HK-2 (cell line): ENCODE measurements around the gene SSB.
"Not testable (repeated sequence)": the region's sequence is repeated elsewhere in the genome, so short reads cannot be mapped to it uniquely, and the experiment has no call there.

Experiments used
- DNase-seq: peaks from one replicate; pipeline ENCODE4 v3.0.0-alpha.2; 2018; ENCODE audit not compliant: unreplicated experiment

The SSB gene

GRCh38 chr2:169781249-169782013 is 17.2 kb upstream of the SSB start:
- no peak for DNase-seq

DNA sequence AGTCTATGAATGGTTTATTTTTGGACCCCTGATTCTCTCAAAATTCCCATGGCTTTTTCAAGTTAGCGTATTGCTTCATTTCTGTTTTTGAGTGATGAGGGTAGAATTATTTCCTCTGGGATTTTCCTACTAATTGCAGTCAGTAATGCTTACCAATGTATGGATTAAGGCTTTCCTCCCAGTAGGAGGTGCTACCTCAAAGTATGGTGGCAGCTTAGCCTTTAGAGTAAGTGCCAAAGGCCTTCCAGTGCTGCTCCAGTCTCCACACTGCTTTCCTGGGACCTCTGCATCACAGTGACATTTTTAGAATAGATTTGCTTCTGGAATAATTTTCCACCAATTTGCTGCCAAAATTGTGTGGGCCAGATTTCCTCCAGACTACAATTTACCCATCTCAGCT is 16.2 kb upstream of the SSB start:
- DNase-seq = no peak

- DNase-seq = no peak
Measured at GRCh38 chr2:169790581-169790980, 8.1 kb upstream of the SSB start.

DNA sequence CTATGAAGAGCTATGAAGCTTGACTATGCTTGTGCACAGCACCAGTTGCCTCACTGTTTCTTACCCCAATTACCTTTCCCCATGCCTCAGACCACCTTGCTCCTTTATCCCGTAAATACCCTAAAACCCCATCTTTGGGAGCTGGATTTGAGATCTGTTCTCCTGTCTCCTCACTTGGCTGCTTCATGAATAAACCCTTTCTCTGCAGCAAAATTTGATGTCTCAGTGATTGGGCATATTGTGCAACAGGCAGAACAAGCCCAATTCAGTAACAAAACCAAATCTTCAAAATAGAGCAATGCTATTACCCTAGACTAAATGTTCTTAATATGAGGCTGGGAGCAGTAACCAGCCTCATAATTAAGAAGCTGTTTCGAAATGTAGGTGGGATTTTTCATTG is 3.5 kb upstream of the SSB start:
- no peak for DNase-seq

DNA sequence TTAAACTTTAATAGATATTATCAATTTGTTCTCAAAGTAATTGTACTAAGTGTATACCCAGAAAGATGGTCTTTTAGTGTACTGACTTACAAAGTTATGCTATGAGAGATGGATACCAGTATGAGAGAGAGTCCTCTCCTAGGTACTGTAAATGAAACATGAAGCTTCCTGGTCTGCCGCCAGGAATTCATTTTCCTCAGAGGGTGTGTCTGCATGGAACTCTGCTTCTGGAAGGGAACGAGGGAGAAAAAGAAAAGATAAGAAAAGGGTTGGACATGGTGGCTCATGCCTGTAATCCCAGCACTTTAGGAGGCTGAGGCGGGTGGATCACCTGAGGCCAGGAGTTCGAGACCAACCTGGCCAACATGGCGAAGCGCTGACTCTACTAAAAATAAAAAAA is 2.2 kb upstream of the SSB start:
- no peak for DNase-seq

GRCh38 chr2:169797601-169798000 is 1.1 kb upstream of the SSB start:
- no peak for DNase-seq

- no peak for DNase-seq
Measured at GRCh38 chr2:169798397-169798717, 314 bp upstream of the SSB start.

GRCh38 chr2:169803480-169803879 is 4.8 kb downstream of the SSB start:
- DNase-seq = no peak

- DNase-seq = no peak
Measured at GRCh38 chr2:169806586-169806985, 7.9 kb downstream of the SSB start.

DNA sequence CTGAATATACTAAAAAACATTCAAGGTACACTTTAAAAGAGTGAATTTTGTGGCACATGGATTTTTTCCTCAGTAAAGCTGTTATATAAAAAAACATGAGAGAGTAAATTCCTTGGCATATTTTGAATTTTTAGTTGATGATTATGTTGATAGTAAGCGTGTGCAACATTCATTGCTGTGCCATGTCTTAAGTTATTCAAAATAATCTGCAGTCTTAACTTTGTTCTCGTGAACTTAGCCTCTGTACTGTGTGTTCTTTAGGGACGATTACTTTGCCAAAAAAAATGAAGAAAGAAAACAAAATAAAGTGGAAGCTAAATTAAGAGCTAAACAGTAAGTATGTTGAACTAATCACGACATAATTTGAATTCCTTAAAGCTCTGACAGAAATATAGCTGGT is 9.6 kb downstream of the SSB start:
- no peak for DNase-seq

DNA sequence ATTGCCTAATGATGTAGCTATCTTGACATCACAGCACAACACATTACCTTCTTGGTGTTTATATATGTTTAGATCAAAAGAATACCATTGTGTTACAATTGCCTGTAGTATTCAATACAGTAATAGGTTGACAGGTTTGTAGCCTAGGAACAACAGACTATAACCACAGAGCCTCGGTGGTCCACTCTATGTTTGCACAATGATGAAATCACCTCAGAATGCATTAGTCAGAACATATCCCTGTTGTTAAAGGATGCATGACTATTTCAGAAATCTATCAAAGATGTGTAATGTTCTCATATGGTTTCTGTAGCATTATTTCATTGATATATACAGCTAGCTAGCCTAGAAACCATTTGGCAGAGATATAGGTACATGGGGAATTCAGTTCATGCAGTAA is 17.2 kb downstream of the SSB start:
- no peak for DNase-seq

DNA sequence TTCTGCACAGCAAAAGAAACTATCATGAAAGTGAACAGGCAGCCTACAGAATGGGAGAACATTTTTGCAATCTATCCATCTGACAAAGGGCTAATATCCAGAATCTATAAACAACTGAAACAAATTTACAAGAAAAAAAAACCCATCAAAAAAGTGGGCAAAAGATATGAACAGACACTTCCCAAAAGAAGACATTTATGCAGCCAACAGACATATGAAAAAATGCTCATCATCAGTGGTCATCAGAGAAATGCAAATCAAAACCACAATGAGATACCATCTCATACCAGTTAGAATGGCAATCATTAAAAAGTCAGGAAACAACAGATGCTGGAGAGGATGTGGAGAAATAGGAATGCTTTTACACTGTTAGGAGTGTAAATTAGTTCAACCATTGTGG is 18.3 kb downstream of the SSB start:
- DNase-seq = not testable (repeated sequence)

DNA sequence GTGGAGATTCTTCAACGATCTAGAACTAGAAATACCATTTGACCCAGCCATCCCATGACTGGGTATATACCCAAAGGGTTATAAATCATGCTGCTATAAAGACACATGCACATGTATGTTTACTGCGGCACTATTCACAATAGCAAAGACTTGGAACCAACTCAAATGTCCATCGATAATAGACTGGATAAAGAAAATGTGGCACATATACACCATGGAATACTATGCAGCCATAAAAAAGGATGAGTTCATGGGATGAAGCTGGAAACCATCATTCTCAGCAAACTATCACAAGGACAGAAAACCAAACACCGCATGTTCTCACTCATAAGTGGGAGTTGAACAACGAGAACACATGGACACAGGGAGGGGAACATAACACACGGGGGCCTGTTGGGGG is 18.7 kb downstream of the SSB start:
- DNase-seq = not testable (repeated sequence)

DNA sequence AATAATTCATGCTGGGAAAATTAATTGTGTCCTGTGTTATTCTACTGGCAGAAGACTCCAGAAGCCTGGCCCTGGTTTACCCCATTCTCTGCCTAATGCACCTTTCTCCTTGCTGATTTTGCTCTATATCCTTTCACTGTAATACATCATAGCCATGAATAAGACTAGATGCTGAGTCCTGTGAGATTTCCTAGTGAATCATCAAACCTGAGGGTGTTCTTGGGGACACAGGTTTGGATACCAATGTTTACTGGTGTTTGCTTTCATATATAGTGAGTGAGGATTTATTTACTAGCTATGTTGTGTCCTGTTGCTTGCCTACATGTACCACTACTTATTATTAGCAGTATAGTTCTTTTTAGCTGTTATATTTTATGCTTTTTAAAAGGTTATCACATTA is 19.6 kb downstream of the SSB start:
- DNase-seq = no peak

DNA sequence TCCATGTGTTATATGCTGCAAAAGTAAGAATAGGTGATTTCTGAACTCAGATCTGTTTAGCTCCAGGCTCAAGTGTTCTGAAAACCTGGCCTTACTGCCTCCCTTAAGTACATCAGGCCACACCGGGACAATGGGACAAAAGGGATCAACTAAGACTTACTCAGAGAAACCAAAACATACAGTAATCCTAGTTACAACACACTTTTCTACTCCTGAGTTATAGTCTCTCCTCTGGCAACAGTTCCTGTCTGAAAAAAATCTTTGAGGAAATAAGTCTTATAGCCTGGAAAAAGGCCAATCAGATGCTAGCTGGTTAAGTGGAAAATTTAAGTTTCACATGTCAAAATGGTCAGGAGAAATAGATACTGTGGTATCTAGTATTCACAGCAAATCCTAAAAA is 20.4 kb downstream of the SSB start:
- no peak for DNase-seq

- DNase-seq = not testable (repeated sequence)
Measured at GRCh38 chr2:169820101-169820500, 21.4 kb downstream of the SSB start.

DNA sequence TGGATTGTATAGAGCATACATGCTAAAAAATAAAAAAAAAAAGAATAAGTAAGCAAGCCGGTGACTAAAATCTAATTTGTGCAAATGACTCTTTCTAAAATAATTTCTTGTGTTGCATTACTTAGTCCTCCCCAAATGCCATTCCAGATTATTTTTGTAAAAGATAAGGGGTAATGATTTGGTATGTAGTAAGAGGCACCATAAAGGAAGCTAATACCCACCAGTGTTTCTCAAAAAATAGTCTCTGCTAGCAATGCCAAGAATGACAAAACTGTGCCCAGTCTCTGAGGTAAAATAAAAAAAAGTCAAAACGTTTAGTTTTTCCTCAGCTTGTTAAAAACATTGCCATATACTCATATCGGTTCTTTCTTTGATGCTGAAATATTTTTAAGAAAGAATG is 23.4 kb downstream of the SSB start:
- no peak for DNase-seq

DNA sequence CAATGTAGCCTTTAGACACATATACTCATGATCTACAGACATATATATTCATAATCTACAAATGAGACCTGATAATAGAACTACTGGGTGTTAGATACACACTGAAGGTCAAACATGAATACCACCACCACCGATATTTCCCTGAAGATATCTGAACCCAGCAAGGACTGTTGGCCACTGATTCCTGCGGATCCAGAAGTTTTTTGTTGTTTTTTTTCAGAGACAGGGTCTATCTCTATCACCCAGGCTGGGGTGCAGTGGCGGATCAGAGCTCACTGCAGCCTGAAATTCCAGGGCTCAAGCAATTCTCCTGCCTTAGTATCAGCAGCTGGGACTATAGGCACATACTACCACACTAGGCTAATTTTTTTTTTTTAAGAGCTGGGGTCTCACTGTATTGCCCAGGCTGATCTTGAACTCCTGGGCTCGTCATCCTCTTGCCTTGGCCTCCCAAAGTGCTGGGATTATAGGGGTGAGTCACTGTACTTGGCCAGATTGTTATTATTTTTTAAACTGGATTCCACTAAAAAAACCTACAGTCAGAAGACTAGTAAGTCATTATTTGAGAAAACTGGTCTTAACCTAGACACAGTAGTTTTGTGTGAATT is 24.2 kb downstream of the SSB start:
- no peak for DNase-seq

GRCh38 chr2:169823996-169824372 is 25.3 kb downstream of the SSB start:
- no peak for DNase-seq

DNA sequence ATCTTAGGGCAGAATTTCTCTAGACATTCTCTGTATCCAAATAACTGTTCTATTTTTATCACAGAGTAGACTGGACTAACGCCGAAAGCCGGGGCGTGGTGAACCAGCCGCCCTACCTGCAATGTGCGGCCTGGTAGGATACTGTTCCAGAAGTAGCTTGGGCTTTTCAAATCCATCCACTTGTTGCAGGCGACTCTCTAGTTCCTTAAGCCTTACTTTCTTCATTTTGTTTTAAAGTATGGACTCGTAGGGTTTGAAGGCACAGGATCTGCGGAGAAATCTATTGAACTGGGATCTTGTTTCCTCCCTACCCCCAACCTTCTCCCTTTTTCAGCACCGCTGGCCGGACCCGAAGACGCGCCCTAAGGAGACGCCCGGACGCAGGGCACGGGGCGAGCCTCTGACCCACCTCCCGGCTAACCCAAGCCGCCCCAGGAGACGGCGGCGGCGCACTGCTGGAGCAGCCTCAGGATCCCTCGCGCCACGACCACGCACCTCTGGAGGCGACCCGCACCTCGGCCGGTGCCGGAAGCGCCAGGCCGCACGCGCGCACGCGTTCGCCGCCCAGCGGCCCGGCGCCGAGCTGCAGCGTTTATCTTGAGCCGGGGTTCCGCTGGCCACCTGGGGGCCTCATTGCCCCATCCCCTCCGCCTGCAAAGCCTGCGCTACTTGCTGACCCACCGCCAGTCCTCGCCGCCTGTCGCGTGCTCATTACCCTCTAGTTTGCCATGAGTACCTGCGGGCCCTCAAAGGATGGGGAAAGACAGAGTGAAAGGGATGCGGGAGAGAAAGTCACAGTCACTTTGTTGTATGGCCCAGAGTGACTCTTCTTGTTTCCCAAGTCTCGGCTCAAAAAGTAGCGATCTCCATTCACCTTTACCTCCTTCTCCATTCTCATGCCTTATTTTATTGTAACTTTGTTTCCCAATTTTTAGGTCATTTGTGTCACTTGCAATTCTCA is 26.0 kb downstream of the SSB start, which contains the start of gene METTL5:
TSS of gene METTL5 (minus strand) at position 533 of the 961 bp plus-strand sequence. CDS start at position 225, 308 bp downstream.
- DNase-seq = peak; percentile 87

GRCh38 chr2:169827272-169828140 is 28.8 kb downstream of the SSB start, which contains the start of gene UBR3:
UBR3 (plus strand) TSS chr2:169827454; CDS start chr2:169827508, 54 bp downstream.
- DNase-seq = peak; percentile 93
